SIG-M5 (cell line): ENCODE results near the gene MPP2.
"Not testable (repeated sequence)": the region's sequence is repeated elsewhere in the genome, so short reads cannot be mapped to it uniquely, and the experiment has no call there.

Experiments
- DNase-seq: peaks from one replicate; lab custom pipeline; 2025; lab: John Stamatoyannopoulos, UW

MPP2 gene

GRCh38 chr17:43875476-43876147, 31.7 kb downstream of the MPP2 start:
- no peak for DNase-seq

- no peak for DNase-seq
Observed at GRCh38 chr17:43874293-43874692, 33.0 kb downstream of the MPP2 start.

GRCh38 chr17:43873815-43874214, 33.5 kb downstream of the MPP2 start:
- no peak for DNase-seq

- DNase-seq: no peak
Observed at GRCh38 chr17:43873091-43873490, 34.2 kb downstream of the MPP2 start.

- no peak for DNase-seq
Observed at GRCh38 chr17:43871946-43872690, 35.2 kb downstream of the MPP2 start.

- DNase-seq: not testable (repeated sequence)
Observed at GRCh38 chr17:43869031-43869430, 38.3 kb downstream of the MPP2 start.

- DNase-seq: no peak
Observed at GRCh38 chr17:43868226-43868994, 38.9 kb downstream of the MPP2 start.

GRCh38 chr17:43864161-43864984, 43.0 kb downstream of the MPP2 start:
- no peak for DNase-seq

GRCh38 chr17:43861960-43862359, 45.4 kb downstream of the MPP2 start:
- DNase-seq: no peak

GRCh38 chr17:43860927-43861622, 46.3 kb downstream of the MPP2 start:
- DNase-seq: no peak

GRCh38 chr17:43860077-43860725, 47.1 kb downstream of the MPP2 start:
- no peak for DNase-seq

GRCh38 chr17:43857957-43858600, 49.3 kb downstream of the MPP2 start:
- no peak for DNase-seq

- no peak for DNase-seq
Observed at GRCh38 chr17:43857141-43857540, 50.2 kb downstream of the MPP2 start.

GRCh38 chr17:43856141-43856540, 51.2 kb downstream of the MPP2 start:
- no peak for DNase-seq

- DNase-seq: no peak
Observed at GRCh38 chr17:43855061-43855460, 52.3 kb downstream of the MPP2 start.

GRCh38 chr17:43854498-43854897, 52.8 kb downstream of the MPP2 start:
- no peak for DNase-seq

- DNase-seq: no peak
Observed at GRCh38 chr17:43853546-43853945, 53.8 kb downstream of the MPP2 start.

GRCh38 chr17:43852571-43852970, 54.8 kb downstream of the MPP2 start:
- DNase-seq: no peak

GRCh38 chr17:43849116-43849515, 58.2 kb downstream of the MPP2 start:
- DNase-seq: no peak

GRCh38 chr17:43848601-43849000, 58.7 kb downstream of the MPP2 start:
- DNase-seq: no peak
